ENCODE data around the gene FAM193B.

The FAM193B gene

GRCh38 chr5:177500685-177501522, 53.5 kb downstream of the FAM193B start:
- DNase-seq (ENCODE audit: low read depth in 2 of 2) = peak; percentile 80 to 89

- DNase-seq (ENCODE audit: low read depth in 2 of 2) = no peak
Measured at GRCh38 chr5:177499842-177500241, 54.5 kb downstream of the FAM193B start.

DNA sequence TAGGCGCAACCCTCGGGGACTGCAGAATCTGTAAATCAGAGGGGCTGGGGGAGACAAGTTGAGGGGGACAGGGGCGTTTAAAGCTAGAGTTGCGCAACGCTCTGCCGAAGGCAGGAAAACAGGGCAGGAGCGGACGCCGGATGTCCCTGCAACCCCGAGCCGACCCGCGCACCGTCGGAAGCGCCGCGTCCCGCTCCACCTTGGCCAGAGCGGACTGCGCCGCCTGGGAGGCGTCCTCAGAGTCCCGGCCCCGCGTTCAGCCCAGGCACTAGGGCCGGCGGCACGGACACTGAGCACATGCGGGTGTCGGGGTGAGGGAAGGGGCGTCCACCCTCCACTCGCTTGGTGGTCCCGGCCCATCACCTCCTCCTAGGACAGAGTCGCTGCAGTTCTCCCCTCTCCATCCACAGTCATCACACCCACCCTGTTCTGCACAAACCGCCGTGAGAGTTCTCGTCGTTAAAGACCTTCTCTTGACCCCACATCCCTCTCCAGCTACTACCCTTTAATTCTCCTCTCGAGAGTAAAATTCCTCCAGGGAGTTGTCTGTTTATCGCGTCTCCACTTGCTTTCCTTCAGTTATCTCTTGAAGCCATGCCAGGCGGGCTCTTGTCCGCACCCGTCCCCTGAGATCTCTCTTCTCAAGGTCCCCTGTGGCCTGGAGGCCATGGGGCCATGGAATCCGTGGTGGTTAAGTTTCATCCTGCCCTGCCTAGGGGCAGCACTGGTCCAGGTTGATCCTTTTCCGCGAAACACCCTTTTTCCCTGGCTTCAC, 56.2 kb downstream of the FAM193B start:
- DNase-seq (ENCODE audit: low read depth in 2 of 2) = no peak

- peak; percentile 94 to 96 for DNase-seq (ENCODE audit: low read depth in 2 of 2)
Measured at GRCh38 chr5:177497292-177498012, 56.9 kb downstream of the FAM193B start, which contains the start of gene PDLIM7. Gene PDLIM7 (minus strand): TSS chr5:177497604. CDS start chr5:177496512, 1,092 bp downstream.

DNA sequence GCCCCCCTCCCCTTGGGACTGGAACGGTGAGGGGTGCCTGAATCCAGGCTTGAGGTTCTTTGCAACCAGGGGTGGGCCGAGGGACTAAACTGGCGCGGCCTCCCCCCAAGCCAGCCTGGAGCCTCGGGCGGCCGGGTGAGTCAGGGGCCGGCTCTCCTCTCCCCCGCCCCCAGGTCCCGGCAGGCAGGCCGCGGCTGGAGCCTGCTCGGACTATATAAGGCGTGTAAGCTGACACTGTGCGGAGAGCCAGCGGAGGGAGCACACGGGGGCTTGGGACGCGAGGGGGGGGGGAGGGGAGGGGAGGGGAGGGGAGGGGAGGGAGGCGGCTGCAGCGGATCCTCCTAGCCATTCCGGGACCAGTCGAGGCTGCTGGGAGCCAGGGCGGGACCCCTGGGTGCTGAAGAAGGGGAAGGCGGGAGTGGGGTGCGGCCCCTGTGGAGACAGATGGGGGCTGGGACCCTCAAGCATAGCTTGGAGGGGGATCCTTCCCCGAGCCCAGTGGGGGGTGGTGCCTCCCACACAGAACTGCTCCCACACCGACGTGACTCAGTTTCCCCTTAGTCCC, 57.6 kb downstream of the FAM193B start:
- no peak for DNase-seq (ENCODE audit: low read depth in 2 of 2)

DNA sequence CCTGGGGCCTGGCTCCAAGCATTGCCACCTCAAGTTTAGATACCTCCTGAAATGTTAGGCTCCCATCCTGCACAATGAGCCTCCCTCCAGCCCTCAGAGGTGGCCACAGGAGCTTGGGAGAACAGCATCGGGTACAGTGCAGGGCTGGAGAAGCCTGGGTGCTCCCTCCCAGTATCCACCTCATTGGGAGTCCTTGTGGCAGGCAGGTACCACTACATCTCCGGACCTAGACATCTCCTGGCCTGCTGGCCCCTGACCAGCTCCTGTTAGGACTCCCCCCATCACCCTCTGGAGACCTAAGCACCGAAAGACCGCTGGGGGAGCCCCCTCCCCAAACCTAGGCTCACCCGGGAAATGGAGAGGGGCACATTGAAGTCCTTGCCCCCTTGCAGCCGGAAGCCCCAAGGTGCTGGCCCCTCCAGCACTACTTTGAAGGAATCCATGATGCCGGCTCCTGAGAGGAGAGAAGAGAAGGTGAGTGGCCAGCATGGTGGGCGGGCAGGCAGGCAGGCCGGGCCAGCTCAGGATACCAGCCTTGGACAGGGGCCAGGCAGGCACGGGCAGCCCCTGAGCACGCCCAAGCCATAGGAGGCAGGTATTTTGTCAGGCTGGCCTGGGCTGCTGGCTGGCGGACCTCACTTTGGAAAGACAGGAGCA, 58.2 kb downstream of the FAM193B start:
- DNase-seq (ENCODE audit: low read depth in 2 of 2) = no peak

DNA sequence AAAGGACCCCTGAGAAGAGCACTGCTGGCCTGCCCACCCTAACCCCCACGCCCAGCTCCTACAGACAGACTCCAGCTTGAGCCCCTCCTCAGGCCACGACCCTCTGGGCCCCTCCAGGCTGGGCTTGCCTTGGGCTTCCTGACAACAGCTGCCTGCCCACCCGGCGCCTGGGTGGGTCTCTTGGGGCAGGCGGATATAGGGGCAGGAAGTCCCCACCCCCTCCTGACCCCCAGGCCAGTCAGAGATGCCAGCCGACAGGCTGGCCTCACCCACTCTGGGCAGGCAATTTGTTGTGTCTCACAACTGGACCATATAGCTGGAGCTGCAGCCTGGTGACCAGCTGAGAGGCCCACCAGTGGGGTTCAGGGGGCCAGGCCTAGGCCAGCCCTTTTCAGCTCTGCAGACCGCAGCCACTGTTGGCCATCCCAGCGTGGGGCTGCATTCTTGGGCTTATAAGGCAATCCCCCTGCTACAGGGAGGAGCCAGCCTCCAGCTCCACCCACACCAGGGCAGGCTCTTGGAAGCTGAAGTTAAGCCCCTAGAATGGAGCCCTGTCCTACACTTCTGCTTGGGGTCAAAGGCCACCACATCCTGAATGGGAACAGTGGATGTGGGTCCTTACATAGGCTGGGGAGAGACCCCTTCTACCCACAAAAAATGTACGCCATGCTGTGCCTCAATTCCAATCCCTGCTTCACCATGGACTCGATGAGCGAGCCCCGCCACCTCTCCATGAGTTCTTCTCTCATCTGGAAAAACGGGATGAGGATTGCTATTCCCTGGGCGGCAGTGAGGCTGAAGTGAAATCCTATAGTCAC, 58.9 kb downstream of the FAM193B start:
- no peak for DNase-seq (ENCODE audit: low read depth in 2 of 2)

GRCh38 chr5:177494346-177495195, 59.8 kb downstream of the FAM193B start:
- no peak for DNase-seq (ENCODE audit: low read depth in 2 of 2)

- DNase-seq (ENCODE audit: low read depth in 2 of 2) = no peak
Measured at GRCh38 chr5:177493795-177494345, 60.5 kb downstream of the FAM193B start.

- DNase-seq (ENCODE audit: low read depth in 2 of 2) = no peak
Measured at GRCh38 chr5:177492841-177493240, 61.5 kb downstream of the FAM193B start.

- DNase-seq (ENCODE audit: low read depth in 2 of 2) = no peak
Measured at GRCh38 chr5:177491983-177492746, 62.2 kb downstream of the FAM193B start.

GRCh38 chr5:177491429-177491945, 62.9 kb downstream of the FAM193B start:
- DNase-seq (ENCODE audit: low read depth in 2 of 2) = peak in 1 of 2 donors; percentile 50

GRCh38 chr5:177490992-177491391, 63.4 kb downstream of the FAM193B start:
- DNase-seq (ENCODE audit: low read depth in 2 of 2) = no peak

- no peak for DNase-seq (ENCODE audit: low read depth in 2 of 2)
Measured at GRCh38 chr5:177490311-177490991, 63.9 kb downstream of the FAM193B start.

GRCh38 chr5:177489119-177489716, 65.1 kb downstream of the FAM193B start:
- DNase-seq (ENCODE audit: low read depth in 2 of 2) = no peak

GRCh38 chr5:177487975-177488374, 66.4 kb downstream of the FAM193B start:
- no peak for DNase-seq (ENCODE audit: low read depth in 2 of 2)

- DNase-seq (ENCODE audit: low read depth in 2 of 2) = no peak
Measured at GRCh38 chr5:177487144-177487543, 67.2 kb downstream of the FAM193B start.

Data from stimulated activated CD4-positive, alpha-beta T cell treated with anti-CD3 and anti-CD28 coated beads, Interleukin-4, amount 100 ng/mL, for 48 hours (primary cell).